K562 (cell line): ENCODE results near the gene CLNK.

ENCODE experiments used
- ESRRA ChIP-seq: fragments of 450-650 bp; IDR thresholded peaks from 2 replicates; pipeline ENCODE4 v1.6.1; 2014; ENCODE audit warnings: low read depth, mild to moderate bottlenecking, moderate library complexity, borderline replicate concordance
- EZH2 ChIP-seq: IDR thresholded peaks from 2 replicates; pipeline ENCODE4 v1.6.1; 2012; ENCODE audit warnings: low read depth, mild to moderate bottlenecking, inconsistent platforms, low read length, borderline replicate concordance
- ILK ChIP-seq: fragments of 450-650 bp; IDR thresholded peaks from 2 replicates; pipeline ENCODE4 v1.6.1; 2016; ENCODE audit warnings: missing genetic modification characterization, low read depth, mild to moderate bottlenecking, missing compliant biosample characterization, moderate library complexity, borderline replicate concordance
- JUND ChIP-seq, 2 experiments: IDR thresholded peaks; 2 replicates in 1 of 2; 3 replicates in 1 of 2; pipeline ENCODE4 v1.6.1; 2011; ENCODE audit warnings: borderline replicate concordance in 2 of 2, low read depth in 2 of 2, low read length in 2 of 2, improper control_type of control experiment in 1 of 2, missing biosample characterization in 1 of 2, missing genetic modification characterization in 1 of 2, missing genetic modification reagents in 1 of 2
- MEIS2 ChIP-seq: fragments of 450-650 bp; IDR thresholded peaks from 2 replicates; pipeline ENCODE4 v1.6.1; 2014; ENCODE audit warnings: mild to moderate bottlenecking; ENCODE audit not compliant: partially characterized antibody
- MYBL2 ChIP-seq, 2 experiments: fragments of 450-650 bp in 1 of 2; sonication (generic) in 1 of 2; formaldehyde crosslinking in 1 of 2; IDR thresholded peaks; 2 replicates each; pipeline versions ENCODE4 v1.6.1 to v1.8.1; 2017 to 2022; ENCODE audit warnings: borderline replicate concordance in 1 of 2, inconsistent platforms in 1 of 2, low read depth in 1 of 2, mild to moderate bottlenecking in 1 of 2, missing genetic modification reagents in 1 of 2, moderate library complexity in 1 of 2
- POLR2A ChIP-seq: fragments of 450-650 bp; conservative IDR thresholded peaks from 2 replicates; pipeline ENCODE4 v1.6.1; 2016
- TAF7 ChIP-seq: fragments of 450-650 bp; IDR thresholded peaks from 2 replicates; pipeline ENCODE4 v1.6.1; 2016; ENCODE audit warnings: missing genetic modification characterization, missing compliant biosample characterization
- TBP ChIP-seq: optimal IDR thresholded peaks from 2 replicates; pipeline ENCODE3; 2011; ENCODE audit warnings: low read depth, low read length, improper control_type of control experiment
- U2AF2 ChIP-seq: fragments of 200-400 bp; formaldehyde crosslinking; optimal IDR thresholded peaks from 2 replicates; pipeline ENCODE3; 2017; ENCODE audit warnings: low read depth, mild to moderate bottlenecking, low read length
- TF ChIP-seq, protein P1 (sequence below), 2 experiments: fragments of 450-650 bp; formaldehyde crosslinking in 1 of 2; IDR thresholded peaks; 2 replicates each; pipeline versions ENCODE4 v1.4.0 to v1.6.1; 2014 to 2020; ENCODE audit warnings: mild to moderate bottlenecking in 2 of 2, borderline replicate concordance in 1 of 2, low read depth in 1 of 2
- TF ChIP-seq, protein P2 (sequence below): fragments of 450-650 bp; IDR thresholded peaks from 2 replicates; pipeline ENCODE4 v1.7.0; 2016; ENCODE audit warnings: borderline replicate concordance

DNA sequence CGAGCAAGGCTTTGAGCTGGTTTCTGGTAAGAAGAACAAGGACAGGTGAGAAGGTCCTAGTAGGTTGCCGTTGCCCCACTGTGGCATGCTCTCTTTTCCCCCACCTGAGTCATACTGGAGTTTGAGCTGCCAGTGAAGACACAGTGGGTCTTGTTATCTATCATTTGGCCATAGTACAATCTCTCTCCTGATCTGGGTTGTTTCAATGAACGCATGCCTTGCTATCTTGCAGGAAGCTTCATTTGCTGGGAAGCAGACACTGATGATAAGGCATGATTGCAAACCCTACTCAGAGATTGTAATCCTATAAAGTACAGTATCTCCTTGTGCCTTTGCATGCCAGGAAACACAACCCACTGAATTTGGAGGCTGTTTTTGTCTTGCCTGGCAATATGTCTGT is 77.4 kb downstream of the CLNK start:
- no peak for TF ChIP-seq TAF7 (tag)
- no peak for TF ChIP-seq ESRRA
- no peak for TF ChIP-seq TBP
- TF ChIP-seq U2AF2 = no peak
- no peak for TF ChIP-seq EZH2
- TF ChIP-seq MYBL2 (IDR thresholded peaks at IDR 0.05; ENCODE audit: low read depth) = no peak
- no peak for TF ChIP-seq MYBL2 (CRISPR knock-in tag; IDR thresholded peaks at IDR 0.05; ENCODE audit: borderline replicate concordance)
- TF ChIP-seq, protein P1, sequence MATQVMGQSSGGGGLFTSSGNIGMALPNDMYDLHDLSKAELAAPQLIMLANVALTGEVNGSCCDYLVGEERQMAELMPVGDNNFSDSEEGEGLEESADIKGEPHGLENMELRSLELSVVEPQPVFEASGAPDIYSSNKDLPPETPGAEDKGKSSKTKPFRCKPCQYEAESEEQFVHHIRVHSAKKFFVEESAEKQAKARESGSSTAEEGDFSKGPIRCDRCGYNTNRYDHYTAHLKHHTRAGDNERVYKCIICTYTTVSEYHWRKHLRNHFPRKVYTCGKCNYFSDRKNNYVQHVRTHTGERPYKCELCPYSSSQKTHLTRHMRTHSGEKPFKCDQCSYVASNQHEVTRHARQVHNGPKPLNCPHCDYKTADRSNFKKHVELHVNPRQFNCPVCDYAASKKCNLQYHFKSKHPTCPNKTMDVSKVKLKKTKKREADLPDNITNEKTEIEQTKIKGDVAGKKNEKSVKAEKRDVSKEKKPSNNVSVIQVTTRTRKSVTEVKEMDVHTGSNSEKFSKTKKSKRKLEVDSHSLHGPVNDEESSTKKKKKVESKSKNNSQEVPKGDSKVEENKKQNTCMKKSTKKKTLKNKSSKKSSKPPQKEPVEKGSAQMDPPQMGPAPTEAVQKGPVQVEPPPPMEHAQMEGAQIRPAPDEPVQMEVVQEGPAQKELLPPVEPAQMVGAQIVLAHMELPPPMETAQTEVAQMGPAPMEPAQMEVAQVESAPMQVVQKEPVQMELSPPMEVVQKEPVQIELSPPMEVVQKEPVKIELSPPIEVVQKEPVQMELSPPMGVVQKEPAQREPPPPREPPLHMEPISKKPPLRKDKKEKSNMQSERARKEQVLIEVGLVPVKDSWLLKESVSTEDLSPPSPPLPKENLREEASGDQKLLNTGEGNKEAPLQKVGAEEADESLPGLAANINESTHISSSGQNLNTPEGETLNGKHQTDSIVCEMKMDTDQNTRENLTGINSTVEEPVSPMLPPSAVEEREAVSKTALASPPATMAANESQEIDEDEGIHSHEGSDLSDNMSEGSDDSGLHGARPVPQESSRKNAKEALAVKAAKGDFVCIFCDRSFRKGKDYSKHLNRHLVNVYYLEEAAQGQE (IDR thresholded peaks at IDR 0.05; ENCODE audit: borderline replicate concordance) = no peak
- TF ChIP-seq, protein P1 (CRISPR knock-in tag; IDR thresholded peaks at IDR 0.05; ENCODE audit: low read depth) = no peak
- no peak for TF ChIP-seq POLR2A
- no peak for TF ChIP-seq MEIS2
- no peak for TF ChIP-seq JUND (IDR thresholded peaks at IDR 0.05; ENCODE audit: borderline replicate concordance, low read depth, low read length)
- TF ChIP-seq JUND (tag; IDR thresholded peaks at IDR 0.05; ENCODE audit: borderline replicate concordance, low read depth, low read length) = no peak
- TF ChIP-seq, protein P2, sequence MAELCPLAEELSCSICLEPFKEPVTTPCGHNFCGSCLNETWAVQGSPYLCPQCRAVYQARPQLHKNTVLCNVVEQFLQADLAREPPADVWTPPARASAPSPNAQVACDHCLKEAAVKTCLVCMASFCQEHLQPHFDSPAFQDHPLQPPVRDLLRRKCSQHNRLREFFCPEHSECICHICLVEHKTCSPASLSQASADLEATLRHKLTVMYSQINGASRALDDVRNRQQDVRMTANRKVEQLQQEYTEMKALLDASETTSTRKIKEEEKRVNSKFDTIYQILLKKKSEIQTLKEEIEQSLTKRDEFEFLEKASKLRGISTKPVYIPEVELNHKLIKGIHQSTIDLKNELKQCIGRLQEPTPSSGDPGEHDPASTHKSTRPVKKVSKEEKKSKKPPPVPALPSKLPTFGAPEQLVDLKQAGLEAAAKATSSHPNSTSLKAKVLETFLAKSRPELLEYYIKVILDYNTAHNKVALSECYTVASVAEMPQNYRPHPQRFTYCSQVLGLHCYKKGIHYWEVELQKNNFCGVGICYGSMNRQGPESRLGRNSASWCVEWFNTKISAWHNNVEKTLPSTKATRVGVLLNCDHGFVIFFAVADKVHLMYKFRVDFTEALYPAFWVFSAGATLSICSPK = no peak
- no peak for TF ChIP-seq ILK (tag)
